ENCODE data around the gene ARID1A. TPM values are rescaled to one million over a fixed set of nuclear protein-coding genes. Genes with fewer than 3 reads are reported as not detected.

ARID1A gene
- total and polyA plus RNA-seq, 9 of the 15 experiments (the other 6 are each of a cell fraction or from before 2014, with no cell fraction given) = 8.3 to 88.3 (median 22.5) TPM

DNA sequence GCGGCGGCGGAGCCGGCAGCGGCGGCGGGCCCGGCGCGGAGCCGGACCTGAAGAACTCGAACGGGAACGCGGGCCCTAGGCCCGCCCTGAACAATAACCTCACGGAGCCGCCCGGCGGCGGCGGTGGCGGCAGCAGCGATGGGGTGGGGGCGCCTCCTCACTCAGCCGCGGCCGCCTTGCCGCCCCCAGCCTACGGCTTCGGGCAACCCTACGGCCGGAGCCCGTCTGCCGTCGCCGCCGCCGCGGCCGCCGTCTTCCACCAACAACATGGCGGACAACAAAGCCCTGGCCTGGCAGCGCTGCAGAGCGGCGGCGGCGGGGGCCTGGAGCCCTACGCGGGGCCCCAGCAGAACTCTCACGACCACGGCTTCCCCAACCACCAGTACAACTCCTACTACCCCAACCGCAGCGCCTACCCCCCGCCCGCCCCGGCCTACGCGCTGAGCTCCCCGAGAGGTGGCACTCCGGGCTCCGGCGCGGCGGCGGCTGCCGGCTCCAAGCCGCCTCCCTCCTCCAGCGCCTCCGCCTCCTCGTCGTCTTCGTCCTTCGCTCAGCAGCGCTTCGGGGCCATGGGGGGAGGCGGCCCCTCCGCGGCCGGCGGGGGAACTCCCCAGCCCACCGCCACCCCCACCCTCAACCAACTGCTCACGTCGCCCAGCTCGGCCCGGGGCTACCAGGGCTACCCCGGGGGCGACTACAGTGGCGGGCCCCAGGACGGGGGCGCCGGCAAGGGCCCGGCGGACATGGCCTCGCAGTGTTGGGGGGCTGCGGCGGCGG, 1.0 kb downstream of the ARID1A start (continued):
- TF ChIP-seq, protein P1, sequence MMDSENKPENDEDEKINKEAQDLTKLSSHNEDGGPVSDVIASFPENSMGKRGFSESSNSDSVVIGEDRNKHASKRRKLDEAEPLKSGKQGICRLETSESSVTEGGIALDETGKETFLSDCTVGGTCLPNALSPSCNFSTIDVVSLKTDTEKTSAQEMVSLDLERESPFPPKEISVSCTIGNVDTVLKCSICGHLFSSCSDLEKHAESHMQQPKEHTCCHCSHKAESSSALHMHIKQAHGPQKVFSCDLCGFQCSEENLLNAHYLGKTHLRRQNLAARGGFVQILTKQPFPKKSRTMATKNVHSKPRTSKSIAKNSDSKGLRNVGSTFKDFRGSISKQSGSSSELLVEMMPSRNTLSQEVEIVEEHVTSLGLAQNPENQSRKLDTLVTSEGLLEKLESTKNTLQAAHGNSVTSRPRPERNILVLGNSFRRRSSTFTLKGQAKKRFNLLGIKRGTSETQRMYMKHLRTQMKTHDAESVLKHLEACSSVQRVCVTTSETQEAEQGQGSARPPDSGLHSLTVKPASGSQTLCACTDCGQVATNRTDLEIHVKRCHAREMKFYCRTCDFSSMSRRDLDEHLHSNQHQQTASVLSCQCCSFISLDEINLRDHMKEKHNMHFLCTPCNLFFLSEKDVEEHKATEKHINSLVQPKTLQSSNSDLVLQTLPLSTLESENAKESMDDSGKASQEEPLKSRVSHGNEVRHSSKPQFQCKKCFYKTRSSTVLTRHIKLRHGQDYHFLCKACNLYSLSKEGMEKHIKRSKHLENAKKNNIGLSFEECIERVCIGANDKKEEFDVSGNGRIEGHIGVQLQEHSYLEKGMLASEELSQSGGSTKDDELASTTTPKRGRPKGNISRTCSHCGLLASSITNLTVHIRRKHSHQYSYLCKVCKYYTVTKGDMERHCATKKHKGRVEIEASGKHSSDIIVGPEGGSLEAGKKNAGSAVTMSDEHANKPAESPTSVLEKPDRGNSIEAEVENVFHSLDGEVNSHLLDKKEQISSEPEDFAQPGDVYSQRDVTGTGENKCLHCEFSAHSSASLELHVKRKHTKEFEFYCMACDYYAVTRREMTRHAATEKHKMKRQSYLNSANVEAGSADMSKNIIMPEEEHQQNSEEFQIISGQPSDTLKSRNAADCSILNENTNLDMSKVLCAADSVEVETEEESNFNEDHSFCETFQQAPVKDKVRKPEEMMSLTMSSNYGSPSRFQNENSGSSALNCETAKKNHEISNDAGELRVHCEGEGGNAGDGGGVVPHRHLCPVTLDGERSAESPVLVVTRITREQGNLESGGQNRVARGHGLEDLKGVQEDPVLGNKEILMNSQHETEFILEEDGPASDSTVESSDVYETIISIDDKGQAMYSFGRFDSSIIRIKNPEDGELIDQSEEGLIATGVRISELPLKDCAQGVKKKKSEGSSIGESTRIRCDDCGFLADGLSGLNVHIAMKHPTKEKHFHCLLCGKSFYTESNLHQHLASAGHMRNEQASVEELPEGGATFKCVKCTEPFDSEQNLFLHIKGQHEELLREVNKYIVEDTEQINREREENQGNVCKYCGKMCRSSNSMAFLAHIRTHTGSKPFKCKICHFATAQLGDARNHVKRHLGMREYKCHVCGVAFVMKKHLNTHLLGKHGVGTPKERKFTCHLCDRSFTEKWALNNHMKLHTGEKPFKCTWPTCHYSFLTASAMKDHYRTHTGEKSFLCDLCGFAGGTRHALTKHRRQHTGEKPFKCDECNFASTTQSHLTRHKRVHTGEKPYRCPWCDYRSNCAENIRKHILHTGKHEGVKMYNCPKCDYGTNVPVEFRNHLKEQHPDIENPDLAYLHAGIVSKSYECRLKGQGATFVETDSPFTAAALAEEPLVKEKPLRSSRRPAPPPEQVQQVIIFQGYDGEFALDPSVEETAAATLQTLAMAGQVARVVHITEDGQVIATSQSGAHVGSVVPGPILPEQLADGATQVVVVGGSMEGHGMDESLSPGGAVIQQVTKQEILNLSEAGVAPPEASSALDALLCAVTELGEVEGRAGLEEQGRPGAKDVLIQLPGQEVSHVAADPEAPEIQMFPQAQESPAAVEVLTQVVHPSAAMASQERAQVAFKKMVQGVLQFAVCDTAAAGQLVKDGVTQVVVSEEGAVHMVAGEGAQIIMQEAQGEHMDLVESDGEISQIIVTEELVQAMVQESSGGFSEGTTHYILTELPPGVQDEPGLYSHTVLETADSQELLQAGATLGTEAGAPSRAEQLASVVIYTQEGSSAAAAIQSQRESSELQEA (IDR thresholded peaks at IDR 0.05; ENCODE audit: low read depth) = no peak
- TF ChIP-seq HNRNPLL (IDR thresholded peaks at IDR 0.05; ENCODE audit: low read depth, low read length, poor library complexity, severe bottlenecking) = no peak
- TF ChIP-seq COPS2 (conservative IDR thresholded peaks at IDR 0.05) = no peak
- no peak for TF ChIP-seq SPI1 (IDR thresholded peaks at IDR 0.05; ENCODE audit: borderline replicate concordance, low read depth, low read length)
- TF ChIP-seq OTX1 (CRISPR knock-in tag; IDR thresholded peaks at IDR 0.05) = no peak; the same call in 1 of the 2 replicates
- TF ChIP-seq ZFP36 (IDR thresholded peaks at IDR 0.05; ENCODE audit: low read depth, low read length, partially characterized antibody) = no peak
- TF ChIP-seq TEAD2 (tag; IDR thresholded peaks at IDR 0.05) = no peak
- no peak for TF ChIP-seq ETV6 (IDR thresholded peaks at IDR 0.05; ENCODE audit: borderline replicate concordance in 1 of 2, low read depth in 2 of 2, low read length in 1 of 2)
- TF ChIP-seq ETV6 (CRISPR knock-in tag; IDR thresholded peaks at IDR 0.05; ENCODE audit: borderline replicate concordance) = no peak; the same call in 1 of the 2 replicates
- TF ChIP-seq, protein P2, sequence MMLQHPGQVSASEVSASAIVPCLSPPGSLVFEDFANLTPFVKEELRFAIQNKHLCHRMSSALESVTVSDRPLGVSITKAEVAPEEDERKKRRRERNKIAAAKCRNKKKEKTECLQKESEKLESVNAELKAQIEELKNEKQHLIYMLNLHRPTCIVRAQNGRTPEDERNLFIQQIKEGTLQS (IDR thresholded peaks at IDR 0.05) = no peak
- TF ChIP-seq, protein P2 (CRISPR knock-in tag; conservative IDR thresholded peaks at IDR 0.05) = no peak
- TF ChIP-seq BRF1 (IDR thresholded peaks at IDR 0.05; ENCODE audit: borderline replicate concordance, extremely low read depth, insufficient read length) = no peak
- TF ChIP-seq ZNF696 (CRISPR knock-in tag; conservative IDR thresholded peaks at IDR 0.05) = no peak
- no peak for TF ChIP-seq MCM3 (IDR thresholded peaks at IDR 0.05)
- TF ChIP-seq MYNN (IDR thresholded peaks at IDR 0.05) = no peak
- TF ChIP-seq MYNN (CRISPR knock-in tag; IDR thresholded peaks at IDR 0.05) = no peak
- no peak; the same call in 1 of the 2 replicates for TF ChIP-seq GATAD2B (IDR thresholded peaks at IDR 0.05; ENCODE audit: borderline replicate concordance)
- no peak for TF ChIP-seq ZFP1 (CRISPR knock-in tag; IDR thresholded peaks at IDR 0.05)
- no peak for TF ChIP-seq ZNF253 (CRISPR knock-in tag; conservative IDR thresholded peaks at IDR 0.05)
- no peak for TF ChIP-seq L3MBTL2 (IDR thresholded peaks at IDR 0.05)
- TF ChIP-seq HMG20A (CRISPR knock-in tag; conservative IDR thresholded peaks at IDR 0.05) = no peak
- no peak for TF ChIP-seq ZNF12 (CRISPR knock-in tag; IDR thresholded peaks at IDR 0.05)

Measured in K562 (cell line).